HG03558 (cell line): Measurements from ENCODE around the gene ZNF212.

Source experiments
- ATAC-seq: cut with Tn5 transposase; IDR thresholded peaks from one replicate; pipeline ENCODE4 v1.9.1; 2021; ENCODE audit warnings: moderate number of reproducible peaks; ENCODE audit not compliant: unreplicated experiment; ENCODE audit errors: extremely low read depth

The ZNF212 gene

GRCh38 chr7:149302865-149303264 lies 63.4 kb downstream of the ZNF212 start:
- ATAC-seq = no peak

GRCh38 chr7:149304006-149304405 lies 64.6 kb downstream of the ZNF212 start:
- no peak for ATAC-seq
